22Rv1 (cell line): ENCODE measurements around the gene SLC6A6.
"Not testable (repeated sequence)": the region's sequence is repeated elsewhere in the genome, so short reads cannot be mapped to it uniquely, and the experiment has no call there.

Experiments
- H3K27ac ChIP-seq: fragments of 450-650 bp; 2 replicates; pipeline ENCODE4 v1.5.1; 2017
- ZFX ChIP-seq: fragments of 450-650 bp; IDR thresholded peaks from 2 replicates; pipeline ENCODE4 v1.6.1; 2017; ENCODE audit warnings: antibody characterized with exemption, borderline replicate concordance
- TF ChIP-seq, protein P1 (sequence below): fragments of 450-650 bp; IDR thresholded peaks from 2 replicates; pipeline ENCODE4 v1.5.1; 2017; ENCODE audit warnings: mild to moderate bottlenecking

The SLC6A6 gene

DNA sequence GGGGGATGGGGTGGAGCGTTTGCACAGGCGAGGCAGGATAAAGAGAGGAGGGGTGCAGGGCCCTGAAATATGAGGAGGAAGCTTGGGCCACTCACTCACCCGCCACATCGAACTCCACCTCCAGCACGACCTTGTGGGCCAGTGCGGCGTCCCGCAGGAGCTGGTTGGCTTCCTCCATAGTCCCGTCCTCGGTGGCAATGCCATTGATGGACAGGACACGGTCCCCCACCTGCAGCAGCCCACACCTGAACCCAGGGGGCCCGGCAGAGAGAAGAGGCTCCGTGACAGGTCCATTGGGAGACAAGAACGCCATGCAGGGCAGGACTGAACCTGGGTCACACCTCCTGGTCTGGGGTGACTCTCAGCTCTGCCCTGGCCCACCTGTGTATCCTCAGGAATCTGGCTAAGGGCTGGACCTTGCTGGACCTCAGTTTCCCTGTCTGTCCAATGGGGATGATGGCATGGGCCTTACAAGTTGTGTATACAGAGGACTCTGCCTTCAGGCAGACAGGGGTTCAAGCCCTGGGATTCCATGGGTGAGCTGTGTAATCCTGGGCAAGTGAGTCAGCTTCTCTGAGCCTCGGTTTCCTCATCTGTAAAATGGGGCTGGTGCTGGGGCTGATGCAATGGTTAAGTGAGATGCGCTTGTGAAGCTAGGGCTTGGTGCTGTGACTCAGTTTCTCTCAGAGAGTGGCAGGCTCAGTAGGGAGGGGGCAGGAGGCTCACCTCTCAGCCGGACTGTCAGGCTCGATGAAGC lies 111.3 kb downstream of the SLC6A6 start:
- TF ChIP-seq, protein P1, sequence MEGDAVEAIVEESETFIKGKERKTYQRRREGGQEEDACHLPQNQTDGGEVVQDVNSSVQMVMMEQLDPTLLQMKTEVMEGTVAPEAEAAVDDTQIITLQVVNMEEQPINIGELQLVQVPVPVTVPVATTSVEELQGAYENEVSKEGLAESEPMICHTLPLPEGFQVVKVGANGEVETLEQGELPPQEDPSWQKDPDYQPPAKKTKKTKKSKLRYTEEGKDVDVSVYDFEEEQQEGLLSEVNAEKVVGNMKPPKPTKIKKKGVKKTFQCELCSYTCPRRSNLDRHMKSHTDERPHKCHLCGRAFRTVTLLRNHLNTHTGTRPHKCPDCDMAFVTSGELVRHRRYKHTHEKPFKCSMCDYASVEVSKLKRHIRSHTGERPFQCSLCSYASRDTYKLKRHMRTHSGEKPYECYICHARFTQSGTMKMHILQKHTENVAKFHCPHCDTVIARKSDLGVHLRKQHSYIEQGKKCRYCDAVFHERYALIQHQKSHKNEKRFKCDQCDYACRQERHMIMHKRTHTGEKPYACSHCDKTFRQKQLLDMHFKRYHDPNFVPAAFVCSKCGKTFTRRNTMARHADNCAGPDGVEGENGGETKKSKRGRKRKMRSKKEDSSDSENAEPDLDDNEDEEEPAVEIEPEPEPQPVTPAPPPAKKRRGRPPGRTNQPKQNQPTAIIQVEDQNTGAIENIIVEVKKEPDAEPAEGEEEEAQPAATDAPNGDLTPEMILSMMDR: no peak
- no peak for TF ChIP-seq ZFX
- no peak overlapping the region for H3K27ac ChIP-seq

GRCh38 chr3:14514323-14514720 lies 111.9 kb downstream of the SLC6A6 start:
- no peak overlapping the region for H3K27ac ChIP-seq
- TF ChIP-seq ZFX: no peak
- TF ChIP-seq, protein P1: no peak

- H3K27ac ChIP-seq: not testable (repeated sequence)
Observed at GRCh38 chr3:14515526-14515925, 113.1 kb downstream of the SLC6A6 start.

DNA sequence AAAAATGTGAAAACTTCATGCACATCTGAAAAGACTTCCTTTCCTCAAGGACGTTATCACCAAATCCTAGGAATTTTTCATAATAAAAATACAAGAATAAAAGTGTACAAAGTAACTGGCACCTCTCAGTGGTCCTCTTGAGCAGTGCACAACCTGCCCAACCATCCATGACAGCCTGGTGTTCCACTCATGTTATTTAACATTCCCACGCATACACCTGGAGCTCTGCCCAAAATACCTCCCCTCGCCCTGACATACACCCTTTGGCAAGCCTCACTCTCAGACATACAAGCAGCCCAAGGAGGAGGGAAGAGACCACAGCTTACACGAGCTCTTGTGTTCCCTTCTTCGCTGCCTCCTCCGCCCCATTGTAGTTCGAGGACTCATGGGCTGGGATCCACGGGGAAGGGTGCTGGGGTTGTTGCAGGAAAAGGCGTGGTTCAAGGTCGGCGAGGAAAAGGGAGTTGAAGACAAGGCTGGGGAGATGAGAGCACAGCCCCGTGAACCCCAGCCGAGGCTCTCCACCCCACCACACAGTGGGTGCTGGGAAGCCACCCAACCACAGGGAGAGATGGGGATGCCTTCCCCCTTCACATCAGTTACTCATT lies 114.4 kb downstream of the SLC6A6 start:
- TF ChIP-seq ZFX: no peak
- TF ChIP-seq, protein P1: no peak
- no peak overlapping the region for H3K27ac ChIP-seq

DNA sequence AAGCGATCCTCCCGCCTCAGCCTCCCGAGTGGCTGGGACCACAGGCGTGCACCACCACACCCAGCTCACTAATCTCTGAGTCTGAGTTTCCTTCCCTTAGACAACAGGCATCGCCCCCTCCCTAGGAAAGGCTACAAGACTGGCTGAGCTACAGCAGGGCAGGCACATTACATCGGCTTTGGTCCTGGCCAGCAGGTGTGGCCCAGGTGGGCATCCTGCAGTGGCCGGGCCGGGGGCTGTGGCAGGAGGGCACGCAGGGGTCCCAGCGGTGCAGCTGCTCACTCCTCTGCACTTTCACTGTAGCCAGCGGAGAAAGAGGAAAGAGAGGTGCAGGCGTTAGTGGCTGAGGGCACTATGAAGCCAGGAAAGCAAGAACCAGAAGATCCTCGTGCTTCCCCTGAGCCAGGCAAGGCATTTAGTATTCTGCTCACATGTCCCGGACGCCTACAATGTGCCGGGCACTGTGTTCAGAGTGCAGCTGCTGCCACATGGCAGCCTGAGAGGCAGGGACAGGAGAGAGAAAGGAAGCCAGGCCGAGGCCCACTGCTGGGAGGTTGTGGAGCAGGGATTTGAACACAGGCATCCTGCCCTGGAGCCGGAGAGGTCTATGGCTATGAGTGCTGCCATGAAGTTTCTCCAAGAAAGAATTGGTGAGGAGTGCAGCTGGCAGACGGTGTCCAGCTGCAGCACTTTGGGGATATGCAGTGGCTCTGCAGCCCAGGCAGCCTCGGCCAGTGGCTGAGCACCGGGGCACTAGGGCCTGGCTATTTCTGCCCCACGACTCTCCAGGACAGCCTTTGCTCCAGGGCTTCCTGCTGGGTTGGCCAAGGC lies 115.4 kb downstream of the SLC6A6 start:
- no peak for TF ChIP-seq ZFX
- TF ChIP-seq, protein P1: no peak
- no peak overlapping the region for H3K27ac ChIP-seq

DNA sequence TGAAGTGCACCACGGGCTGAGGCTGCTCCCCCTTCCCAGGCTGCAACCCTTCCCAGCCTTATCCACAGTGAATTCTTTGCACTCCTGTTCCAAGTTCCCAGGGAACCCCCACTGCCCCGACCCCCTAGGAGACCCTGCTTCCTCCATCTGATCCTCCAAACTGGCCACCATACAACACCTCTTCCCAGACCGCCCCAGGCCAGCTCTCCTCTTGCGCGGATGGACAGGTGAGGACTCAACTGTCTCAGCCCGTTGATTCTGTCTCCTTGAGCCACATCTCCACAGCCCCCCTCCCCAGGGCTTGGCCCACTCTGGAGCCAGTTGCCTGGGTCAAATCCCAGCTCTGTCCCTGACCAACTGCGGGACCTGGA lies 116.0 kb downstream of the SLC6A6 start:
- H3K27ac ChIP-seq: no peak overlapping the region

DNA sequence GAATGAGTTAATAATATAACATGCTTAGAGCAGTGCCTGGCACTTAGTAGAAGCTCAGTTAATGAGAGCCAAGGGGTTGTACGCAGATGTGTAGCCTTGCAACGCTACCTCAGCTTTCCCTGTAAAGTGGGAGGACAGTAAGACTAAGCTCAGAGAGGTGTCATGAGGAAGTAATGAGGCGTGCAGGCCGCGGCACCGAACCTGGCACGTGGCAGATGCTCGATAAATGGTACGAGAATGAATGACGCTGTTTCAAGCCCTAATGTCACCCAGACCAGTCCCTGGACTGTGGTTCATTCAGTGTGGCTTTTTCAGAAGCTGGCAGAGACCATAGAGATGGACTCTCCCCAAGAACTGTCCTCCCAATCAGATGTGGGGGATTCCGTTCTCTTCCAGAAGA lies 116.5 kb downstream of the SLC6A6 start:
- TF ChIP-seq, protein P1: no peak
- no peak for TF ChIP-seq ZFX
- H3K27ac ChIP-seq: no peak overlapping the region

More for the DNA sequence above, 116.0 kb downstream of the SLC6A6 start:
- no peak for TF ChIP-seq ZFX
- TF ChIP-seq, protein P1: no peak
